ENCODE measurements around the gene TRMT44. TPM values are rescaled to one million over a fixed set of nuclear protein-coding genes. Genes with fewer than 3 reads are reported as not detected.
"Not testable (repeated sequence)": the region's sequence is repeated elsewhere in the genome, so short reads cannot be mapped to it uniquely, and the experiment has no call there.

The TRMT44 gene
- total RNA-seq, 2 experiments from 2014 or later, result 24.1 to 29.2 TPM

DNA sequence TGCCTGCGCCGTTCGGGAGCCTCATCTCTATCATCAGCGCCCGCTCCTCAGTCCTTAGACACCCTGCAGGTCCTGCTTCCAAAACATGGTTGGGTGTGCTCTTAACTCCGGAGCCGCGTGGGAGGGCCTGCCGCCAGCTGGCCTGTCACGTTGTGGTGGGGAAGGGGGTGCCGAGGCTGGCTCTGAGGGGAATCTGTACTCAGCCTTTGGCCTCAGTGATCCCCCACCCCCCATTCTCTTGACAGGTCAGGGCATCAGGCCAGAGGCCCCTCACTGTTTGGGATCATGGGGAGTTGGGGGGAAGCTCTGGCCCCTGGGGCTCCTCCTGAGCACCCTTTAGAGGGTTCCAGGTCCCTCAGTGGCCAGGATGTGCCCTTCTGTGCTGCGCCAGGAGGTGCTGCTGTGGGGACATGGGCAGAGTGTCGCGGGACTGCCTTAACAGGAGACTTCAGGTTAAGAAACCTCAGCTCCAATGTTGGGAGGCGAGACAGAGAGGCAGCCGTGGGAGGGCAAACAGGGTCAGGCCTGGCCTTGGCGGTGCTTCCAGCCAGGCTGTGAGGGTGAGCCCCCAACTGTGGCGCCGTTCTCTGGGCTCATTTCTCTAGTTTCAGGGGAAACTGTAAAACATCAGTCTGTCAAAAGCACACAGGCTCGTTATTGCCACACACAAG is 33.5 kb downstream of the TRMT44 start:
- Mint-ChIP-seq H3K9me3 (no peaks in the 10 kb centered on the region), H3K27ac (no peak overlapping the region), H3K4me1 (ENCODE audit: low read depth) (peaks cover under 1% of the 10 kb centered on the region), H3K4me3 (no peak overlapping the region), H3K27me3 (no peaks in the 10 kb centered on the region), H3K36me3 (peaks cover 19% of the 10 kb centered on the region)
- POLR2A ChIA-PET, result no interaction called here
- intact Hi-C loops (cut with micrococcal nuclease), result no loop called here
- CTCF ChIA-PET, result no interaction called here
- DNase-seq, result no peak

GRCh38 chr4:8474856-8475255 is 34.3 kb downstream of the TRMT44 start:
- intact Hi-C loops (cut with micrococcal nuclease), result no loop called here
- Mint-ChIP-seq H3K4me3 (no peak overlapping the region), H3K4me1 (ENCODE audit: low read depth) (peaks cover 3% of the 10 kb centered on the region), H3K9me3 (no peaks in the 10 kb centered on the region), H3K27ac (no peak overlapping the region), H3K36me3 (peaks cover 20% of the 10 kb centered on the region), H3K27me3 (no peaks in the 10 kb centered on the region)
- DNase-seq, result no peak
- POLR2A ChIA-PET, result no interaction called here
- CTCF ChIA-PET, result no interaction called here

- H3K27ac Mint-ChIP-seq, result no peak overlapping the region
- no peak for DNase-seq
- H3K4me1 Mint-ChIP-seq (ENCODE audit: low read depth), result peaks cover 3% of the 10 kb centered on the region
- intact Hi-C loops (cut with micrococcal nuclease), result no loop called here
- H3K36me3 Mint-ChIP-seq, result peaks cover 18% of the 10 kb centered on the region
- no peaks in the 10 kb centered on the region for H3K9me3 Mint-ChIP-seq
- CTCF ChIA-PET, result no interaction called here
- no peak overlapping the region for H3K4me3 Mint-ChIP-seq
- H3K27me3 Mint-ChIP-seq, result no peaks in the 10 kb centered on the region
- POLR2A ChIA-PET, result no interaction called here
Observed at GRCh38 chr4:8475751-8476575, 35.4 kb downstream of the TRMT44 start.

- ChIA-PET CTCF (interaction anchor here (0.7 kb wide), 1 partner anchor 489 kb away, joined by 3 read pairs; no protein-coding TSS in a partner anchor), POLR2A (no interaction called here)
- intact Hi-C loops (cut with micrococcal nuclease), result no loop called here
- H3K36me3 Mint-ChIP-seq, result peaks cover 18% of the 10 kb centered on the region
- H3K27ac Mint-ChIP-seq, result no peak overlapping the region
- no peak for DNase-seq
- H3K27me3 Mint-ChIP-seq, result no peaks in the 10 kb centered on the region
- H3K4me1 Mint-ChIP-seq (ENCODE audit: low read depth), result peaks cover 3% of the 10 kb centered on the region
- H3K4me3 Mint-ChIP-seq, result no peak overlapping the region
- H3K9me3 Mint-ChIP-seq, result no peaks in the 10 kb centered on the region
Observed at GRCh38 chr4:8477095-8477635, 36.6 kb downstream of the TRMT44 start.

DNA sequence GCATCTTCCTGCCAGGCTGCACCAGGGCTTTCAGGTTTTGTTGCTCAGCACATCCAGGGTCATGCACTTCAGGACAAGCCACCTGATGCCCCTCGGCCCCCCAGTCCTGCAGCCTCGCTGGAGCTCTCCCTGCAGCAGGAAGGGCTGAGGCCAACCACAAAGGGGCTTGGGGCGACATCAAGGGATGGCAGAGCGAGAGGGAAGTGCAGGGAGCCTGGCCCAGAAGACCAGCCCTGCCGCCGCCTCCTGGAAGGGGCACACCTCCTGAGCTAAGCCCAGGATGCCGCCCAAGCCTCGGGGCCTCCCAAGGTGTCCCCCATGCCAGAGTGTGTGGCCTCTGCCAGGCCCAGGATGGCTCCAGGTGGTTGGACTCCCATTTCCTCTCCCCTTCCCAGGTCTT is 37.1 kb downstream of the TRMT44 start:
- H3K4me3 Mint-ChIP-seq, result no peak overlapping the region
- peaks cover 18% of the 10 kb centered on the region for H3K36me3 Mint-ChIP-seq
- H3K27ac Mint-ChIP-seq, result no peak overlapping the region
- no peak for DNase-seq
- no peaks in the 10 kb centered on the region for H3K27me3 Mint-ChIP-seq
- ChIA-PET POLR2A (no interaction called here), CTCF (no interaction called here)
- peaks cover 3% of the 10 kb centered on the region for H3K4me1 Mint-ChIP-seq (ENCODE audit: low read depth)
- H3K9me3 Mint-ChIP-seq, result no peaks in the 10 kb centered on the region
- intact Hi-C loops (cut with micrococcal nuclease), result no loop called here

GRCh38 chr4:8478371-8478770 is 37.8 kb downstream of the TRMT44 start:
- Mint-ChIP-seq H3K27ac (no peak overlapping the region), H3K4me3 (no peak overlapping the region), H3K9me3 (no peaks in the 10 kb centered on the region), H3K36me3 (peaks cover 18% of the 10 kb centered on the region), H3K27me3 (no peaks in the 10 kb centered on the region), H3K4me1 (ENCODE audit: low read depth) (peaks cover 3% of the 10 kb centered on the region)
- CTCF ChIA-PET, result no interaction called here
- intact Hi-C loops (cut with micrococcal nuclease), result no loop called here
- POLR2A ChIA-PET, result no interaction called here
- DNase-seq, result no peak

DNA sequence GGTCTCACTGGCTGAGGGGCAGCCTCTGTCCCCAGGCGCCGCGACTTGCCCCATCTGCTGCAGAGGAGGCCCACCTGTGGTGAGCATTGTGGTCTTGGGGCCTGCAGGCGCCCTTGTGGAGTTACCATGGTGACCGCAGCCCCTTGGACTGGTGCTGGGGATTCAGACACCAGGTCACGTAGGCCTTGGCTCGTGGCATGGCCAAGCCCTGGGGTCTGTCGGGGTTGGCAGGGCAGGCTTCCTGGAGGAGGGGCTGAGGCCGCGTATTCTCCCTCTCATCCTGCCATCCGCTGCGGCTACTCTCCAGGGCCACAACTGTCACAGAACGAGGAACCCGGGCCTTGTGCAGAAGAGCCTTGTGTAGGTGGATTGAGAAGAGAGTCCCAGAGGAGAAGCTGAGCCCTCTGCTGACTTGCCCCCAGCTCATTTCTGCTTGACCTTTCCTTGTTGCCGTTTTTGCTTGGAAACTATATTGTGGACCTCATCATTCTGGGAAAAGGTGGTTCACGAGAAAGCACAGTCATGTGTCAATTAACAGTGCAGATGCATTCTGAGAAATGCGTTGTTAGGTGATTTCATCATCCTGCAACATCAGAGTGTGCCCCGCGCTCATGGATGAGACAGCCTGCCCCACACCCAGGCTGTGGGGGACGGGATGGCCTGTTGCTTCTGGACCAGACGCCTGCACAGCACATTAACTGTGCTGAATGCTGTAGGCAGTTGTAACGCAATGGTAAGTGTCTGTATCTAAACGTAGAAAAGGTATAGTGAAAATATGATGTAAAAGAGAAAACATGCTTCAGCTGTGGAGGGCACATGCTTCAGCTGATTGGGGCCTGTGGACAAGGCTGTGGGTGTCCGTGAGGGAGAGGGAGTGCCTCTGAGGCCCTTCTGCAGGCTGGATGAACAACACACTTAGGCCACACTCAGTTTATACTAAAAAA is 38.5 kb downstream of the TRMT44 start:
- CTCF ChIA-PET, result interaction anchor here (0.8 kb wide), 1 partner anchor 11 kb away, joined by 4 read pairs; no protein-coding TSS in a partner anchor
- DNase-seq, result peak; percentile 15
- Mint-ChIP-seq H3K27me3 (no peaks in the 10 kb centered on the region), H3K27ac (peak overlapping the region; percentile 47), H3K36me3 (peaks cover 18% of the 10 kb centered on the region), H3K9me3 (no peaks in the 10 kb centered on the region), H3K4me3 (peak overlapping the region; percentile 24), H3K4me1 (ENCODE audit: low read depth) (peaks cover 3% of the 10 kb centered on the region)
- POLR2A ChIA-PET, result no interaction called here
- intact Hi-C loops (cut with micrococcal nuclease), result no loop called here

DNA sequence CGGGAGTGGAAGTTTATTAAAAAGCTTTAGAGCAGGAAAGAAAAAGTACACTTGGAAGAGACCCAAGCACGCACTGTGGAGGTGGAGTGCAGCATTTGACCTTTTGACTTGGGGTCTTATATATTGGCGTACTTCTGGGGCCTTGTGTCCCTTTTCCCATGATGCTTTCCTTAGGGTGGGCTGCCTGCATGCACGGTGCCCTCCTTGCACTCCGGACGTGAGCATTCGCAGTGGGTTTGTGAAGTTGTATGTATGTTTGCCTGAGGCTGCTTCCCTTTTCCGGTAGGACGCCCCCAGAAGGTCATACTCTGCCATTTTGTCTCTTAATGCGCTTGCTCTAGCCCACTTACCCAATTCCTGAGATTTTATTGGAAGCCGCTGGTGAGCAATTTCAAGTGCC is 39.6 kb downstream of the TRMT44 start:
- intact Hi-C loops (cut with micrococcal nuclease), result no loop called here
- CTCF ChIA-PET, result interaction anchor here (0.9 kb wide), 1 partner anchor 18 kb away, joined by 3 read pairs; no protein-coding TSS in a partner anchor
- POLR2A ChIA-PET, result no interaction called here
- no peak overlapping the region for H3K27ac Mint-ChIP-seq
- no peak overlapping the region for H3K4me3 Mint-ChIP-seq
- no peak for DNase-seq
- no peaks in the 10 kb centered on the region for H3K27me3 Mint-ChIP-seq
- peaks cover 3% of the 10 kb centered on the region for H3K4me1 Mint-ChIP-seq (ENCODE audit: low read depth)
- peaks cover 18% of the 10 kb centered on the region for H3K36me3 Mint-ChIP-seq
- H3K9me3 Mint-ChIP-seq, result no peaks in the 10 kb centered on the region

- intact Hi-C loops (cut with micrococcal nuclease); DNase-seq; POLR2A ChIA-PET; H3K9me3 Mint-ChIP-seq; H3K36me3 Mint-ChIP-seq; H3K4me3 Mint-ChIP-seq; CTCF ChIA-PET; H3K4me1 Mint-ChIP-seq (ENCODE audit: low read depth); H3K27me3 Mint-ChIP-seq; H3K27ac Mint-ChIP-seq: not testable (repeated sequence)
Observed at GRCh38 chr4:8486643-8487042, 46.1 kb downstream of the TRMT44 start.

GRCh38 chr4:8488791-8489369 is 48.3 kb downstream of the TRMT44 start:
- no peaks in the 10 kb centered on the region for H3K36me3 Mint-ChIP-seq
- no peak for DNase-seq
- H3K4me3 Mint-ChIP-seq, result no peak overlapping the region
- H3K27me3 Mint-ChIP-seq, result no peaks in the 10 kb centered on the region
- intact Hi-C loops (cut with micrococcal nuclease), result no loop called here
- no peaks in the 10 kb centered on the region for H3K9me3 Mint-ChIP-seq
- H3K27ac Mint-ChIP-seq, result no peak overlapping the region
- no peaks in the 10 kb centered on the region for H3K4me1 Mint-ChIP-seq (ENCODE audit: low read depth)
- ChIA-PET POLR2A (no interaction called here), CTCF (no interaction called here)

DNA sequence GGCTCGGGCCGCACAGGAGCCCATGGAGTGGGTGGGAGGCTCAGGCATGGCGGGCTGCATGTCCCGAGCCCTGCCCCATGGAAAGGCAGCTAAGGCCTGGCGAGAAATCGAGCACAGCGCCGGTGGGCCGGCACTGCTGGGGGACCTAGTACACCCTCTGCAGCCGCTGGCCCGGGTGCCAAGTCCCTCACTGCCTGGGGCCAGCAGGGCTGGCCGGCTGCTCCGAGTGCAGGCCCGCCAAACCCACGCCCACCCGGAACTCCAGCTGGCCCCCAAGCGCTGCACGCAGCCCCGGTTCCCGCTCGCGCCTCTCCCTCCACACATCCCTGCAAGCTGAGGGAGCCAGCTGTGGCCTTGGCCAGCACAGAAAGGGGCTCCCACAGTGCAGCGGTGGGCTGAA is 50.9 kb downstream of the TRMT44 start:
- H3K4me1 Mint-ChIP-seq (ENCODE audit: low read depth); H3K27ac Mint-ChIP-seq; H3K9me3 Mint-ChIP-seq; H3K4me3 Mint-ChIP-seq; POLR2A ChIA-PET; H3K27me3 Mint-ChIP-seq; DNase-seq; H3K36me3 Mint-ChIP-seq; intact Hi-C loops (cut with micrococcal nuclease); CTCF ChIA-PET: not testable (repeated sequence)

- no peak for DNase-seq
- intact Hi-C loops (cut with micrococcal nuclease), result no loop called here
- H3K27ac Mint-ChIP-seq, result no peak overlapping the region
- H3K4me1 Mint-ChIP-seq (ENCODE audit: low read depth), result no peaks in the 10 kb centered on the region
- peaks cover 3% of the 10 kb centered on the region for H3K36me3 Mint-ChIP-seq
- ChIA-PET POLR2A (no interaction called here), CTCF (no interaction called here)
- no peaks in the 10 kb centered on the region for H3K27me3 Mint-ChIP-seq
- peaks cover 6% of the 10 kb centered on the region for H3K9me3 Mint-ChIP-seq
- H3K4me3 Mint-ChIP-seq, result no peak overlapping the region
Observed at GRCh38 chr4:8492174-8492573, 51.6 kb downstream of the TRMT44 start.

All from activated CD4-positive, alpha-beta memory T cell treated with anti-CD3 and anti-CD28 coated beads for 36 hours (primary cell).